Gastrocnemius medialis (tissue), 4 donors: ENCODE data around the gene CISD2.
"Not testable (repeated sequence)": the region's sequence is repeated elsewhere in the genome, so short reads cannot be mapped to it uniquely, and the experiment has no call there.

Source experiments
- CTCF ChIP-seq, 5 experiments: fragments of 450-650 bp in 3 of 5; fragments of 200-600 bp in 2 of 5; sonication (generic) in 2 of 5; IDR thresholded peaks in 4 of 5; conservative IDR thresholded peaks in 1 of 5; 1 replicate in 4 of 5; 2 replicates in 1 of 5; pipeline ENCODE4 v1.5.1; 2016 to 2019; ENCODE audit warnings: antibody characterized with exemption in 5 of 5, mild to moderate bottlenecking in 3 of 5, moderate library complexity in 3 of 5
- POLR2A ChIP-seq, 2 donors: fragments of 450-650 bp; IDR thresholded peaks; one replicate each; pipeline ENCODE4 v1.6.1; 2017; ENCODE audit warnings: antibody characterized with exemption in 2 of 2, mild to moderate bottlenecking in 2 of 2, moderate library complexity in 2 of 2

- TF ChIP-seq CTCF (IDR thresholded peaks at IDR 0.05 in 4 of 5, conservative IDR thresholded peaks at IDR 0.05 in 1 of 5); POLR2A (IDR thresholded peaks at IDR 0.05): not testable (repeated sequence)
Observed at GRCh38 chr4:102865327-102865726, 3.5 kb upstream of the CISD2 start.
